Karpas-422 (cell line): ENCODE measurements around the gene SLC7A10. TPM values are rescaled to one million over a fixed set of nuclear protein-coding genes. Genes with fewer than 3 reads are reported as not detected.
"Not testable (repeated sequence)": the region's sequence is repeated elsewhere in the genome, so short reads cannot be mapped to it uniquely, and the experiment has no call there.

Experiments
- DNase-seq: peaks from one replicate; pipeline ENCODE4 v3.0.0-alpha.2; 2015
- H2AFZ ChIP-seq: fragments of 200-600 bp; sonication (generic); 2 replicates; pipeline ENCODE4 v1.6.1; 2014; ENCODE audit warnings: antibody characterized with exemption, low read length, mixed read lengths
- H3K27ac ChIP-seq: fragments of 200-600 bp; sonication (generic); 2 replicates; pipeline ENCODE4 v1.5.1; 2014; ENCODE audit warnings: mild to moderate bottlenecking, low read length, moderate library complexity
- H3K27me3 ChIP-seq: fragments of 200-600 bp; sonication (generic); 2 replicates; pipeline ENCODE4 v1.6.1; 2014; ENCODE audit warnings: low read length, mixed read lengths
- H3K36me3 ChIP-seq: fragments of 200-600 bp; sonication (generic); 2 replicates; pipeline ENCODE4 v1.6.1; 2014; ENCODE audit warnings: low read length, mixed read lengths; ENCODE audit not compliant: insufficient read depth
- H3K4me1 ChIP-seq: fragments of 200-600 bp; sonication (generic); 2 replicates; pipeline ENCODE4 v1.6.1; 2014; ENCODE audit warnings: mild to moderate bottlenecking, low read length, mixed read lengths
- H3K4me2 ChIP-seq: fragments of 200-600 bp; sonication (generic); 2 replicates; pipeline ENCODE4 v1.6.1; 2014; ENCODE audit warnings: low read length, low read depth, mild to moderate bottlenecking; ENCODE audit not compliant: poor library complexity, severe bottlenecking
- H3K4me3 ChIP-seq: fragments of 200-600 bp; sonication (generic); 2 replicates; pipeline ENCODE4 v1.5.1; 2014; ENCODE audit warnings: mild to moderate bottlenecking, antibody characterized with exemption, low read length, mixed read lengths
- H3K79me2 ChIP-seq: fragments of 200-600 bp; sonication (generic); 2 replicates; pipeline ENCODE4 v1.6.1; 2014; ENCODE audit warnings: mild to moderate bottlenecking, low read length, mixed read lengths
- H3K9ac ChIP-seq: fragments of 200-600 bp; sonication (generic); 2 replicates; pipeline ENCODE4 v1.6.0; 2014; ENCODE audit warnings: low read length
- H3K9me2 ChIP-seq: fragments of 200-600 bp; sonication (generic), shearing (Covaris generic); replicated peaks from 2 replicates; pipeline ENCODE4 v1.6.0; 2014; ENCODE audit warnings: mild to moderate bottlenecking, low read length, moderate library complexity; ENCODE audit not compliant: insufficient read depth
- H3K9me3 ChIP-seq: fragments of 300-700, 200-600 bp; sonication (generic); 2 replicates; pipeline ENCODE4 v1.6.1; 2014; ENCODE audit warnings: low read length, mixed read lengths
- H4K20me1 ChIP-seq: fragments of 200-600 bp; sonication (generic); 2 replicates; pipeline ENCODE4 v1.6.1; 2014; ENCODE audit warnings: mild to moderate bottlenecking, antibody characterized with exemption, low read length, low read depth; ENCODE audit not compliant: insufficient read depth
- total RNA-seq: library from RNA; depleted of rRNA; stranded (reverse); fragments of >200 nt; shearing (Covaris generic); gene quantifications from 2 replicates; pipeline ENCODE4 v1.2.3, GENCODE V29; 2014; ENCODE audit warnings: low replicate concordance

Gene SLC7A10
- total RNA-seq, 1 experiment from 2014 or later: not detected

DNA sequence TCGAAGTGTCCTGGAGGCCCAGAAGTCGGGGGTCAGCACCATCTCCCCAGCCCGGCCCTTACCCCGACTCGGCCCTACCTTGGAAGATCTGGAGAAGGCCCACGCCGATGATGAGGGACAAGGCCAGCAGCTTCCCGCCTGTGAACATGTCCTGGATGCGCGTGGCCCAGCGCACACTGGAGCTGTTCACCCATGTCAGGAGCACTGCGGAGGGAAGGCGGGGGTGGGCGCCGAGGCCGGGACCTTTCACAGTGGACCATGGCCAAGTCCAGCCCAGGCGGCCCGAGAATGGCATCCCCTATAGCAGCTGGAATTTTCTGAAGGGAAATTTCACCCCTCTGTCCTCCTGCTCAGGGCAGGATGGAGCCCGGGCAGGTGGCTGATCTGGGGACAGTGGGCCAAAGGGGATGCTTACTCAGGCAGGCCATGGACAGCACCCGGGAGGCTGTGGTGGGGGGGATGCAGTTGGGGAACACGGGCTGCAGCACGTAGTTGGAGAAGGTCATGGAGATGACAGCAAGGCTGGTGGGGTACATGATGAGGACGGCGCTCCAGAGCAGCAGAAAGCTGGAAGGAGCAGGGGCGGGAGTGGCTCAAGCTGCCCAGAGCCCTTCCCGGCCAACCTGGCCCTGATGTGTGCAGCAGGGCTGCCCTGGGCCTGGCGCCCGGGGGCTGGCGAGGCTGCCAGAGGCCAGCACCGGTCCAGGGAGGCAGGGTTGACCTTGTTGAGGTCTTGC is 13.0 kb downstream of the SLC7A10 start:
- H3K36me3 ChIP-seq: no peaks in the 10 kb centered on the region
- no peak overlapping the region for H2AFZ ChIP-seq
- H3K27ac ChIP-seq: no peak overlapping the region
- H3K27me3 ChIP-seq: no peaks in the 10 kb centered on the region
- H4K20me1 ChIP-seq: no peaks in the 10 kb centered on the region
- H3K4me1 ChIP-seq: peaks cover 7% of the 10 kb centered on the region
- no peaks in the 10 kb centered on the region for H3K9me2 ChIP-seq
- H3K4me3 ChIP-seq: no peak overlapping the region
- no peak for DNase-seq
- no peaks in the 10 kb centered on the region for H3K79me2 ChIP-seq
- no peak overlapping the region for H3K9ac ChIP-seq
- H3K9me3 ChIP-seq: no peaks in the 10 kb centered on the region
- H3K4me2 ChIP-seq: no peak overlapping the region

DNA sequence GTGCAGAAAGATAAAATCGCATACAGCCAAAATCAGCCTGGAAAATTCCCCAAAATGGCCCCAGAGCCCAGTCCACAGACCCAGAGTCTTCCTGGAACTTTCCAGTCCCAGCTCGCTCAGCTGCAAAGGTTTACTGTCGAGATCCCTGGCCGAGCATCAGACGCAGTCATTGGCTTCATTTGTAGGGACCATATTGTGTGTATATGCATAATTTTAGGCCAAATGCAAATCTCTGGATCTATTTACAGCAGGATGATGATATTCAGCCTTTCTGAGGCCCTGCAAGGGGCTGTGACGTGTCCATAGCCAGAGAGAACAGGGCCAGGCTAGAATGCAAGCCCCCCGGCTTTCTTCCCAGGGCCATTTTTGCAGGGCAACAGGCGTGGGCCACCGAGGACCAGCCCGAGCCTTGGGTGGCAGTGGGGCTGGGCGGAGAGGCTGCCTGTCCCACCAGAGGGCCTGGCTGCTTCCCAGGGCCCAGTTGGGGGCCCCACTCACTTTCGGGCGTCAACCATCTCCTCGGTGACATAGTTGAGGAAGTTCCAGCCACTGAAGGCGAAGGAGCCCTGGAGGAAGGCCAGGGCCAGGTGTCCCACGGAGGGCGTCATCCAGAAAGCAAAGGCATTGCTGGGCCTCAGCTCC is 13.7 kb downstream of the SLC7A10 start:
- H3K79me2 ChIP-seq: no peaks in the 10 kb centered on the region
- no peak overlapping the region for H3K4me2 ChIP-seq
- H4K20me1 ChIP-seq: no peaks in the 10 kb centered on the region
- H3K9me3 ChIP-seq: no peaks in the 10 kb centered on the region
- H3K4me3 ChIP-seq: no peak overlapping the region
- H3K27me3 ChIP-seq: no peaks in the 10 kb centered on the region
- DNase-seq: no peak
- H2AFZ ChIP-seq: no peak overlapping the region
- no peaks in the 10 kb centered on the region for H3K36me3 ChIP-seq
- no peak overlapping the region for H3K9ac ChIP-seq
- H3K4me1 ChIP-seq: peaks cover 7% of the 10 kb centered on the region
- H3K9me2 ChIP-seq: no peaks in the 10 kb centered on the region
- H3K27ac ChIP-seq: no peak overlapping the region

DNA sequence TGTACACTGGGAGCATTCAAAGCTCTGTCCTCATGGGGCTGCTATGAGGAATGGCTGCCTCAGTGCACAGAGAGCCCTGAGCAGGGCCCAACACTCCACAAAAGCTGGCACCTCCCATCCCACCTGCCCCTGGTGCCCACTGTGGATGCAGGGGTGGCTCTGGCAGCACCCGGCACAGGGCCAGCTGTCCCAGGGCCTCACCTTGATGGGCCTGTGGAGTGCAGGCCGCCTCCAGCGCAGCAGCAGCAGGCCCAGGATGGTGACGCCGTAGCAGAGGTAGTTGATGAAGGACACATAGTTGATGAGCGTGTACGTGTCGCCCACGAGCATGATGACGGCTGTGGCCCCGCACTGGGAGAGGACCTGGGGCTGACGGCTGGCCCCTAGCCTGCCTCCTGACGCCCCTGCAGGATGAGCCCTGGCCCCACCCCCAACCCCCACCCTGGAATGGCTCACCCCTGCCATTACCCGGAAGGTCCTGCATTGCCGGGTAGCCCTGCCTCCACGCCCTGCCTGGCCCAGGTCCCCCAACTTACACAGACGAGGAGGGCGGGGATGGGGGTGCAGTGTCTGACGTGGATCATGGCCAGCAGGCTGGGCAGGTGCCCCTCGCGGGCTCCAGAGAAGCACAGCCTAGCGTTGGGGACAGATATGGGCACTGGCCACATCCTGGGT is 15.2 kb downstream of the SLC7A10 start:
- Histone ChIP-seq H3K79me2 (no peaks in the 10 kb centered on the region), H3K4me3 (no peak overlapping the region), H3K9me2 (no peaks in the 10 kb centered on the region), H3K4me2 (no peak overlapping the region), H3K4me1 (peaks cover 7% of the 10 kb centered on the region), H2AFZ (no peak overlapping the region), H3K36me3 (no peaks in the 10 kb centered on the region), H3K9ac (no peak overlapping the region), H4K20me1 (no peaks in the 10 kb centered on the region), H3K27me3 (no peaks in the 10 kb centered on the region), H3K9me3 (no peaks in the 10 kb centered on the region), H3K27ac (no peak overlapping the region)
- no peak for DNase-seq

DNA sequence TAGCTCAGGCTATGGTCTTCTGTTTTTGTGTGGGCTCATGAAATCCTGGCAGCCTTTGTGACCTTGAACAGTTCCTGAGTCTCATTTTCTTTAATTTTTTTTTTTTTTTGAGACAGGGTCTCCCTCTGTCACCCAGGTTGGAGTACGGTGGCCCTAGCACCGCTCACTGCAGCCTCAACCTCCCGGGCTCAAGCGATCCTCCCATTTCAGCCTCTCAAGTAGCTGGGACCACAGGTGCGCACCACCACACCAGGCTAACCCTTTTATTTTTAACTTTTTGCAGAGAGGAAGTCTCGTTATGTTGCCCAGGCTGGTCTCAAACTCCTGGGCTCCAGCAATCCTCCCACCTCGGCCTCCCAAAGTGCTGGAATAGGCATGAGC is 15.8 kb downstream of the SLC7A10 start:
- not testable (repeated sequence) for H3K27me3 ChIP-seq, H3K4me2 ChIP-seq, H3K4me3 ChIP-seq, H3K36me3 ChIP-seq, H3K79me2 ChIP-seq, H3K4me1 ChIP-seq, H4K20me1 ChIP-seq, H2AFZ ChIP-seq, H3K9ac ChIP-seq, DNase-seq, H3K9me3 ChIP-seq, H3K27ac ChIP-seq, H3K9me2 ChIP-seq

DNA sequence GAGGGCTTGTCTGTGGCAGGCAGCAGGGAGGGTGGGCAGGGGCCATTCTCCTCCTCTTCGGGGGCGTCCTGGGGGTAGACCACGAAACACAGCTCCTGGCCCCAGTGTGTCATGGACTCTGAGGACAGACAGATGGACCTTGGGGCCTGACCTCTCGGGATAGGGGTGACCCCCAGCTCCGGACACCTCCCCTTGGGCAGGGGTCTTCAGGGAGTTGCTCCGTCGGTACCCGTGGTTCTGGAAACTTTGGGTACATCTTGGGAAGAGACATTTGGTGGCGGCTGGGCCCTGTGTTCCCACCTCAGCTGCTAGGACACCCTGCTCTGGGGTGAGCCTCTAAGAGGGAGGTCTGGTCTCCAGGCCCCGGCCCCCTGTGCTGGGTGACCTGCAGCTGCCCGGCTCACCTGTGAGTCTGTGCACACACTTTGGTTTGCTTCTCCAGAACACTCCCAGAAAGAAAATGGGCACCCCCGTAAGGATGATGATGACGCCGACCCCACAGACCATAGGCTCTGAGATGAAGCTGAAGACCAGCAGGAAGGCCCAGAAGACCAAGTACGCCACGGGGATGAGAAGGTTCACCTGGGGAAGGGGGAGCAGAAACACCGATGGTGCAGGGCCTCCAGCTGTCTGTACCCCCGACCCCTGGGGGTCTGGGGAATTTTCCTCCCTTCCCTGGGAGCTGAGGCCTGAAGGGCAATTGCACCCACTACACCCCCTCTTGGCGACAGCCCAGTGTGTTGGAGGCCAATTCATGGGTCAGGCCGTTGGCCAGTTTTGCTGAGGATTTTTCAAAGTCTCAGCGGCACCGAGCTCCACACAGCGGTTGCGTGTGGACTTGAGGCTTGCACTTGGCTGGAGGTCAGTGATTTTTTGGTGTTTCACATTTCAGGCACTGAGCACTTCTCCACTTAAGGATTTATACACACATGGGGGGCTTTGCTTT is 16.5 kb downstream of the SLC7A10 start:
- Histone ChIP-seq H3K27me3 (no peaks in the 10 kb centered on the region), H3K4me1 (peaks cover 7% of the 10 kb centered on the region), H2AFZ (no peak overlapping the region), H3K9me3 (no peaks in the 10 kb centered on the region), H3K79me2 (no peaks in the 10 kb centered on the region), H3K4me3 (no peak overlapping the region), H3K9ac (no peak overlapping the region), H3K27ac (no peak overlapping the region), H4K20me1 (no peaks in the 10 kb centered on the region), H3K4me2 (no peak overlapping the region), H3K9me2 (no peaks in the 10 kb centered on the region), H3K36me3 (no peaks in the 10 kb centered on the region)
- DNase-seq: no peak

DNA sequence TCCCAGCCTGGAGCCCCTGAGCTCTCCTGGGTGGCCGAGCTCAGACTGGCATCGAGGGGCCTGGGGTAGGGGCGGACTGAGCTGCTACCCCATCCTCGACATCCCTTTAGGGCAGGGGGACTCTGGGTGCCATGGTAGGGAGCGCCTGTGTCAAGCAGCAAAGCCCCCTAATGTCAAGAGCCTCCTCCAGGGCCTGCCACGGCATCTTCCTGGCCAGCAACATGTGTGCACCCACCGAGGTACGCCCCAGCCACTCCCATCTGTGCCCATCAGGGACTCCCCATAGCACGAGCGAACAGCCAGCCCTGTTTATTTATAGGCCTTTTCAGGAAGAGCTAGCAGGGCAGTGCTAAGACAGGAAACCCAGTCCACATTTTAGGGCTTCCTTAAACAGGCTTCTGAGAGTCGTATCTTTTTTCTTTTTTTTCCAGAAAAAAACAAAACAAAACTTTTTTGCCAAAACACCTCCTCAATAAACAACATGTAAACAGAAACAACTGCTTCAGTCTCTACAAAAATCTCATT is 17.2 kb downstream of the SLC7A10 start:
- no peak overlapping the region for H3K9ac ChIP-seq
- H3K36me3 ChIP-seq: no peaks in the 10 kb centered on the region
- H3K4me1 ChIP-seq: peaks cover 7% of the 10 kb centered on the region
- no peaks in the 10 kb centered on the region for H4K20me1 ChIP-seq
- H3K27me3 ChIP-seq: no peaks in the 10 kb centered on the region
- DNase-seq: no peak
- no peak overlapping the region for H3K27ac ChIP-seq
- H3K79me2 ChIP-seq: no peaks in the 10 kb centered on the region
- H3K4me3 ChIP-seq: no peak overlapping the region
- no peaks in the 10 kb centered on the region for H3K9me2 ChIP-seq
- no peak overlapping the region for H2AFZ ChIP-seq
- H3K4me2 ChIP-seq: no peak overlapping the region
- H3K9me3 ChIP-seq: no peaks in the 10 kb centered on the region

DNA sequence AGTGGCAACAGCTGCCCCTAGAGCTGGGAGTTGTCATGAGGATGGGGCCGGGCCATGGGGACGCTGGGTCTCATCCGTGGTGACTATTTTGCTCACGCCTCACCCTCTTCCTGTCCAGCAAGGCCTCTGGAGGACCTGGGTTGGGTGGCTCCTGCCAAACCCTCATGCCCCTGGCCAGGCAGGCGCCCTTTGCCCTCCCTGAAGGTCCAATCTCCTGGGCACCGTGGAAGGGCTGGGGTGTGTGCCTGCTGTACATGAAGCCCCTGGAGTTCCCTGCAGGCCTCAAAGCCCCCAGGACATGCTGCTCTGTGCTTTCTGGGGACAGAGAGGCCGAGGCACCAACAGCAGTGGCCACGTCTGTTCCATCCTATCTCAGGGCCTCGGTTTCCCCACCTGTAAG is 17.7 kb downstream of the SLC7A10 start:
- no peaks in the 10 kb centered on the region for H3K27me3 ChIP-seq
- no peak for DNase-seq
- no peak overlapping the region for H3K9ac ChIP-seq
- no peaks in the 10 kb centered on the region for H3K9me2 ChIP-seq
- no peak overlapping the region for H3K27ac ChIP-seq
- no peaks in the 10 kb centered on the region for H3K36me3 ChIP-seq
- peaks cover 7% of the 10 kb centered on the region for H3K4me1 ChIP-seq
- no peak overlapping the region for H3K4me3 ChIP-seq
- no peak overlapping the region for H3K4me2 ChIP-seq
- no peaks in the 10 kb centered on the region for H3K79me2 ChIP-seq
- no peaks in the 10 kb centered on the region for H4K20me1 ChIP-seq
- no peak overlapping the region for H2AFZ ChIP-seq
- no peaks in the 10 kb centered on the region for H3K9me3 ChIP-seq
